Brain pericyte (primary cell): ENCODE results near the gene TPSG1.
"Not testable (repeated sequence)": the region's sequence is repeated elsewhere in the genome, so short reads cannot be mapped to it uniquely, and the experiment has no call there.

ENCODE experiments used
- DNase-seq: peaks from one replicate; pipeline ENCODE4 v3.0.0-alpha.2; 2012; ENCODE audit warnings: low read depth, low spot score

TPSG1 gene

GRCh38 chr16:1215574-1216295, 9.3 kb downstream of the TPSG1 start:
- DNase-seq, result no peak

GRCh38 chr16:1214719-1215118, 10.3 kb downstream of the TPSG1 start:
- no peak for DNase-seq

- no peak for DNase-seq
Observed at GRCh38 chr16:1213796-1214372, 11.2 kb downstream of the TPSG1 start.

- no peak for DNase-seq
Observed at GRCh38 chr16:1213231-1213630, 11.8 kb downstream of the TPSG1 start.

GRCh38 chr16:1212616-1213194, 12.4 kb downstream of the TPSG1 start:
- DNase-seq, result no peak

GRCh38 chr16:1211451-1212268, 13.4 kb downstream of the TPSG1 start:
- no peak for DNase-seq

GRCh38 chr16:1210461-1210860, 14.6 kb downstream of the TPSG1 start:
- DNase-seq, result no peak

GRCh38 chr16:1209081-1209480, 16.0 kb downstream of the TPSG1 start:
- DNase-seq, result no peak

GRCh38 chr16:1208239-1208830, 16.7 kb downstream of the TPSG1 start:
- DNase-seq, result no peak

- no peak for DNase-seq
Observed at GRCh38 chr16:1206786-1207185, 18.3 kb downstream of the TPSG1 start.

GRCh38 chr16:1206326-1206725, 18.7 kb downstream of the TPSG1 start:
- no peak for DNase-seq

GRCh38 chr16:1204933-1205332, 20.1 kb downstream of the TPSG1 start:
- DNase-seq, result no peak

- DNase-seq, result no peak
Observed at GRCh38 chr16:1202274-1202673, 22.8 kb downstream of the TPSG1 start.

- no peak for DNase-seq
Observed at GRCh38 chr16:1201444-1201843, 23.6 kb downstream of the TPSG1 start.

- DNase-seq, result no peak
Observed at GRCh38 chr16:1200014-1200627, 24.9 kb downstream of the TPSG1 start.

GRCh38 chr16:1199347-1200013, 25.6 kb downstream of the TPSG1 start:
- no peak for DNase-seq

- DNase-seq, result not testable (repeated sequence)
Observed at GRCh38 chr16:1198671-1199346, 26.3 kb downstream of the TPSG1 start.

GRCh38 chr16:1198194-1198593, 26.9 kb downstream of the TPSG1 start:
- DNase-seq, result no peak

- DNase-seq, result no peak
Observed at GRCh38 chr16:1197237-1197866, 27.7 kb downstream of the TPSG1 start.

- no peak for DNase-seq
Observed at GRCh38 chr16:1196494-1196893, 28.6 kb downstream of the TPSG1 start.
